ENCODE measurements around the gene PRRX2.

The PRRX2 gene

GRCh38 chr9:129643706-129644105 lies 21.7 kb upstream of the PRRX2 start:
- H3K4me3 Mint-ChIP-seq, result peak overlapping the region in 2 of 3 experiments; percentile 62 to 65
- peaks cover 10% of the 10 kb centered on the region for H3K27me3 Mint-ChIP-seq (ENCODE audit: low read depth)
- no peaks in the 10 kb centered on the region for H3K9me3 Mint-ChIP-seq
- H3K4me1 Mint-ChIP-seq, result peaks cover 19% of the 10 kb centered on the region
- H3K36me3 Mint-ChIP-seq (ENCODE audit: low read depth), result peaks cover 4% of the 10 kb centered on the region
- TF ChIP-seq, protein P1, sequence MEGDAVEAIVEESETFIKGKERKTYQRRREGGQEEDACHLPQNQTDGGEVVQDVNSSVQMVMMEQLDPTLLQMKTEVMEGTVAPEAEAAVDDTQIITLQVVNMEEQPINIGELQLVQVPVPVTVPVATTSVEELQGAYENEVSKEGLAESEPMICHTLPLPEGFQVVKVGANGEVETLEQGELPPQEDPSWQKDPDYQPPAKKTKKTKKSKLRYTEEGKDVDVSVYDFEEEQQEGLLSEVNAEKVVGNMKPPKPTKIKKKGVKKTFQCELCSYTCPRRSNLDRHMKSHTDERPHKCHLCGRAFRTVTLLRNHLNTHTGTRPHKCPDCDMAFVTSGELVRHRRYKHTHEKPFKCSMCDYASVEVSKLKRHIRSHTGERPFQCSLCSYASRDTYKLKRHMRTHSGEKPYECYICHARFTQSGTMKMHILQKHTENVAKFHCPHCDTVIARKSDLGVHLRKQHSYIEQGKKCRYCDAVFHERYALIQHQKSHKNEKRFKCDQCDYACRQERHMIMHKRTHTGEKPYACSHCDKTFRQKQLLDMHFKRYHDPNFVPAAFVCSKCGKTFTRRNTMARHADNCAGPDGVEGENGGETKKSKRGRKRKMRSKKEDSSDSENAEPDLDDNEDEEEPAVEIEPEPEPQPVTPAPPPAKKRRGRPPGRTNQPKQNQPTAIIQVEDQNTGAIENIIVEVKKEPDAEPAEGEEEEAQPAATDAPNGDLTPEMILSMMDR (IDR thresholded peaks at IDR 0.05; ENCODE audit: unreplicated experiment in 3 of 3), result no peak
- H3K27ac Mint-ChIP-seq, result no peak overlapping the region

DNA sequence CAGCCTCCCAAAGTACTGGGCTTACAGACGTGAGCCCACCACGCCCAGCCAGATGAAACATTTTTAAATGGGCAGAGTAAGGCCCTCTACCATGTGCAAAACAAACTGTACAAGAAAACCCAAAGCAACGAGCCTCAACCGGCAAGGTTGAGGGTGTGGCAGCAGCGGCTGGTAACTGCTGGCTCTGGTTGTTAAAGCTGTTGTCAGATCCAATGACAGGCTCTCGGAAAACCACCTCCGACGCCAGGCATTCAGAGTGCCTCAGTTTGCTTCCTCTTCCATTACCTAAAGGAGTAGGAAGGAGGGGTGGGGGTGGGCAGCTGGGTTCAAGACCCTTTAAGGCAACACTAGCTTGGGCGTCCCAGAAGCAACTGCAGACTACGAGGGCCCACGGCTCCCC lies 21.1 kb upstream of the PRRX2 start:
- peaks cover 10% of the 10 kb centered on the region for H3K27me3 Mint-ChIP-seq (ENCODE audit: low read depth)
- no peak overlapping the region for H3K27ac Mint-ChIP-seq
- TF ChIP-seq, protein P1 (IDR thresholded peaks at IDR 0.05; ENCODE audit: unreplicated experiment in 3 of 3), result no peak
- peaks cover 19% of the 10 kb centered on the region for H3K4me1 Mint-ChIP-seq
- H3K4me3 Mint-ChIP-seq, result no peak overlapping the region
- peaks cover 4% of the 10 kb centered on the region for H3K36me3 Mint-ChIP-seq (ENCODE audit: low read depth)
- H3K9me3 Mint-ChIP-seq, result no peaks in the 10 kb centered on the region

DNA sequence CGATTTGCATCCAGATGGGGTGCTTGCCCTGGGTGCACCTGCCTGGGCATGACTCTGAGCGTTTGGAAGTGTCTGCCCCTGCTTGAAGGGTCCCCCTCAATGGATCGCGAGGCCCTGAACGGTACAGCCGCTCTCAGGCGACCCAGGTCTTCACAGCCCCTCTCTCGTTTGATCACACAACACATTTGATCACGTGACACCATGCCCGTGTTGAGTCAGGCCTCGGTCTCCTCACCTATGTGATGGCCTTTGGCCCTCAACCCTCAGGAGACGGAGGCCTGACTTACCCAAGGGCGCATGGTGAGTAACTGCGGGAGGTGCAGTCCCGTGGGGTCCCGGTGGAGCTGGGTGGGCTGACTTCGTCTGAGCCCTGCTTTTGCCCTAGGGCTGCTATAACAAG lies 20.5 kb upstream of the PRRX2 start:
- Mint-ChIP-seq H3K27me3 (ENCODE audit: low read depth) (peaks cover 10% of the 10 kb centered on the region), H3K4me1 (peaks cover 14% of the 10 kb centered on the region), H3K36me3 (ENCODE audit: low read depth) (peaks cover 4% of the 10 kb centered on the region), H3K4me3 (no peak overlapping the region), H3K27ac (no peak overlapping the region), H3K9me3 (no peaks in the 10 kb centered on the region)
- TF ChIP-seq, protein P1 (IDR thresholded peaks at IDR 0.05; ENCODE audit: unreplicated experiment in 3 of 3), result no peak

DNA sequence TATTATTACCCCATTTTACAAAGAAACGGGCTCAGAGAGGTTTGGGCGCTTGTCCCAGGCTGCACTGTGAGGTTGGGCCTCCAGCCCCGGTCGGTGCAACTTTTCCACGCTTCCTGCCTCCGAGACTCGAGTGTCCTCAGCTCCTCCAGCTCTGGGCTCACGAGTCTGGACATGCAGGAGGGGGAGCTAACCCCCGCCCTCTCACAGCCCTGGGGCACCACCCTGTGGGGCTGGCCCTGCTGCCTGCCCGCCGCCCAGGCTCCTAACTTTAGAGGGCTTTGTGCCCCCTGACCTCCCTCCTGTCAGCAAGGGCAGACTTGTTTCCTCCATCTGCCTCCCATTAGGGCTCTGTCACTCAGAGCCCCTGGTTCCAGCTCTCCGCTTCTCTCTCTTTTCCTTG lies 19.2 kb upstream of the PRRX2 start:
- Mint-ChIP-seq H3K36me3 (ENCODE audit: low read depth) (peaks cover 4% of the 10 kb centered on the region), H3K27ac (no peak overlapping the region), H3K4me1 (peaks cover 9% of the 10 kb centered on the region), H3K4me3 (no peak overlapping the region), H3K27me3 (ENCODE audit: low read depth) (peaks cover 17% of the 10 kb centered on the region), H3K9me3 (no peaks in the 10 kb centered on the region)
- TF ChIP-seq, protein P1 (IDR thresholded peaks at IDR 0.05; ENCODE audit: unreplicated experiment in 3 of 3), result no peak

- Mint-ChIP-seq H3K27me3 (ENCODE audit: low read depth) (peaks cover 21% of the 10 kb centered on the region), H3K36me3 (ENCODE audit: low read depth) (peaks cover 4% of the 10 kb centered on the region), H3K27ac (no peak overlapping the region), H3K4me3 (no peak overlapping the region), H3K9me3 (no peaks in the 10 kb centered on the region), H3K4me1 (peaks cover 6% of the 10 kb centered on the region)
- TF ChIP-seq, protein P1 (IDR thresholded peaks at IDR 0.05; ENCODE audit: unreplicated experiment in 3 of 3), result no peak
Measured at GRCh38 chr9:129646654-129647053, 18.8 kb upstream of the PRRX2 start.

GRCh38 chr9:129647635-129648034 lies 17.8 kb upstream of the PRRX2 start:
- Mint-ChIP-seq H3K4me1 (peaks cover 6% of the 10 kb centered on the region), H3K36me3 (ENCODE audit: low read depth) (peaks cover 4% of the 10 kb centered on the region)

More at GRCh38 chr9:129647635-129648034, 17.8 kb upstream of the PRRX2 start:
- TF ChIP-seq, protein P1 (IDR thresholded peaks at IDR 0.05; ENCODE audit: unreplicated experiment in 3 of 3), result no peak
- Mint-ChIP-seq H3K27ac (peak overlapping the region in 2 of 3 experiments; percentile 12 to 59), H3K9me3 (no peaks in the 10 kb centered on the region), H3K27me3 (ENCODE audit: low read depth) (peaks cover 24% of the 10 kb centered on the region), H3K4me3 (peak overlapping the region in 2 of 3 experiments; percentile 1 to 6)
